Right lobe of liver (tissue), 6 donors: Measurements from ENCODE around the gene FOXD4L6. TPM values are rescaled to one million over a fixed set of nuclear protein-coding genes. Genes with fewer than 3 reads are reported as not detected.
"Not testable (repeated sequence)": the region's sequence is repeated elsewhere in the genome, so short reads cannot be mapped to it uniquely, and the experiment has no call there.

Experiments used
- ATAC-seq, 4 donors: fragments of 200-7000 bp; cut with Tn5 transposase; one replicate each; pipeline ENCODE4 v1.9.1; 2020; ENCODE audit warnings: mild to moderate bottlenecking in 4 of 4, moderate library complexity in 4 of 4
- DNase-seq, 3 donors: peaks; one replicate each; pipeline ENCODE4 v3.0.0-alpha.2; 2020
- H3K27ac ChIP-seq, 3 donors: fragments of 200-600 bp; one replicate each; pipeline ENCODE4 v1.8.0; 2022
- H3K27me3 ChIP-seq, 2 donors: fragments of 200-600 bp; one replicate each; pipeline ENCODE4 v1.8.0; 2022
- H3K36me3 ChIP-seq, 4 donors: fragments of 200-600 bp; sonication (generic) in 1 of 4; one replicate each; pipeline versions ENCODE4 v1.5.1 to v1.8.0; 2017 to 2022; ENCODE audit warnings: control low read depth in 1 of 4
- H3K4me1 ChIP-seq, 4 donors: fragments of 200-600 bp; sonication (generic) in 1 of 4; one replicate each; pipeline versions ENCODE4 v1.5.1 to v1.8.0; 2017 to 2022; ENCODE audit warnings: control low read depth in 1 of 4
- H3K4me3 ChIP-seq, 3 donors: fragments of 200-600 bp; one replicate each; pipeline ENCODE4 v1.8.0; 2022
- H3K9me3 ChIP-seq, 4 donors: fragments of 200-600 bp; sonication (generic) in 1 of 4; one replicate each; pipeline versions ENCODE4 v1.5.1 to v1.8.0; 2017 to 2022; ENCODE audit warnings: control low read depth in 1 of 4
- WGBS: methylation state at CpG from one replicate; pipeline ENCODE4 v1.1.6; 2018; ENCODE audit warnings: low coverage, low lambda C conversion rate; ENCODE audit not compliant: insufficient coverage; ENCODE audit errors: missing lambda C conversion rate; 5-methylcytosine and 5-hydroxymethylcytosine counted together
- intact Hi-C, 2 donors: fragments of 100-400 bp; cut with DNase I; formaldehyde crosslinking; loops; one replicate each; pipeline versions ENCODE4 v1.11.2 to v1.14.1; 2022
- total RNA-seq, 6 experiments: library from RNA; depleted of rRNA in 2 of 6; stranded (reverse); fragments of >200 nt in 2 of 6; fragmentation: NEBNext Ultra II Directional in 3 of 6; extraction: Animal tissue kit (Norgen Biotek cat#: 25700) in 3 of 6; gene quantifications; one replicate each; pipeline versions ENCODE4 v1.1.0 to v1.2.4, GENCODE V29; 2016 to 2023
- TF ChIP-seq, protein P1 (sequence below), 4 donors: fragments of 200-600 bp in 3 of 4; fragments of 450-650 bp in 1 of 4; IDR thresholded peaks; one replicate each; pipeline versions ENCODE4 v1.5.1 to v1.8.0; 2016 to 2022; ENCODE audit warnings: antibody characterized with exemption in 4 of 4, mild to moderate bottlenecking in 2 of 4
- donor health status: DM: no; HTN: yes; CAD: no.
- donor health status: DM: no; HTN: no; CAD: no.
- donor health status: DM: no; HTN: no; CAD: no.
- donor health status: DM: no; HTN: yes; CAD: no.
- donor health status: DM: no; HTN: yes; CAD: no.

FOXD4L6 gene
- total RNA-seq, 6 experiments from 2014 or later: not detected

DNA sequence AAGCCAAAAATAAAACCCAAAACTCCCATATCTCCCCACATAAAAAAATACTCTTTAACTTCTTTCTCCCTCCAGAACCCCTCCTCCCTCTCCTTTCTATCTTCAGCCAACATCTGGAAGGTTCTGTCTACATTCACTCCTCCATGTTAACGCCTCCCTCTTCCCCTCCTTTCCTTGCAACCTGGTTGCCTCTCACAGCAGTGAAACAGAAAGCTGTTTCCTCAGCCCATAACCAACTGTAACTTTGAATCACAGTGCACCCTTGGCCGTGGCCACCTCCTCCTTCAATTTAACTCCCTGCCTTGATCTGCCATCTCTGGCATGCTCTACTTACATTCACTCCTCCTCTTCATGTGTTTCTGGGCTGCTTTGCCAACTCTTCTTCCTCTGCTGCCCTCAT lies 33.4 kb downstream of the FOXD4L6 start:
- WGBS: 35% methylated on average over 2 of the region's 2 CpGs
- H3K4me3 ChIP-seq, H3K9me3 ChIP-seq, intact Hi-C loops, DNase-seq, H3K4me1 ChIP-seq, H3K27me3 ChIP-seq, H3K36me3 ChIP-seq, H3K27ac ChIP-seq: not testable (repeated sequence)
- peak in 1 of 4 donors; percentile 29 for ATAC-seq

GRCh38 chr9:41094010-41094773 lies 34.3 kb downstream of the FOXD4L6 start:
- ATAC-seq, H3K4me3 ChIP-seq, H3K36me3 ChIP-seq, intact Hi-C loops, H3K9me3 ChIP-seq, H3K27me3 ChIP-seq, H3K27ac ChIP-seq, H3K4me1 ChIP-seq, DNase-seq: not testable (repeated sequence)
- 52% methylated on average over 5 of the region's 9 CpGs for WGBS

DNA sequence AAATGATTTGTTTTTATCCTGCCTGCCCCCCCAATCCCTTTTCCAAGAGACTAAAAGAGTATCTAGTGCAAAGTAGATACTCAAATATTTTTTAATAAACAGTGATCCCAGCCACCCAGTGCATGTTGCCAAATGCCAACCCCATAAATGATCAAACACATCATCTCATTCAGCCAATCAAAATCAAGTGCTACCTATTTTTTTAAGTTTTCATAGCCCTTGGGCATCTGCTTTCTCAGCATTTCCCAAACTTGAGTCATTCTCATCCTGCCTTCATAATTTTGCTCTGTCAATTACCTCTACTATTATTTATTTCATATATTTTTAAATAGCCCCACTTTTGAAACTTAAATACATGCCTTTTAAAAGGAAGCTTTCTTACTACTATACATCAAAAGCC lies 37.6 kb downstream of the FOXD4L6 start:
- H3K36me3 ChIP-seq, intact Hi-C loops, H3K4me1 ChIP-seq, H3K4me3 ChIP-seq, ATAC-seq, H3K27me3 ChIP-seq, DNase-seq, H3K9me3 ChIP-seq, H3K27ac ChIP-seq: not testable (repeated sequence)

DNA sequence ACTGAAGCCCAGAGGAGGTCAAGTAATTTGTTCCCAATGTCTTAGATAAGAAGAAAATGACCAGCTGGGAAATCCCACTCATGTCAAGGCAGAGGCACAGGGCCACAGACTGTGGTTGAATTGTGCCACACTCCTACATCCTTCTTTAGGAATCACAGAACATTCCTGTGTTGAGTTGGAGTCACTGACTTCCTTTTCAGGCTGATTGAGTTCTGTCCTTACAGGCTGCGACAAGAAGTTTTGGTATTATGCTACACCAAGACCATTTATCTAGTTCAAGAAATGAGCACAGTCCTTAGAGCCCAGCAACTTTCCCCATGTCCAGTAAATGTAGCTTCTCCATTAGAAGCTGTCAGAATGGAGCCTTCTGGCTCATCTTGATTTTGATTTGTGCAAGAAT lies 38.1 kb downstream of the FOXD4L6 start:
- H3K27me3 ChIP-seq, ATAC-seq, intact Hi-C loops: not testable (repeated sequence)

DNA sequence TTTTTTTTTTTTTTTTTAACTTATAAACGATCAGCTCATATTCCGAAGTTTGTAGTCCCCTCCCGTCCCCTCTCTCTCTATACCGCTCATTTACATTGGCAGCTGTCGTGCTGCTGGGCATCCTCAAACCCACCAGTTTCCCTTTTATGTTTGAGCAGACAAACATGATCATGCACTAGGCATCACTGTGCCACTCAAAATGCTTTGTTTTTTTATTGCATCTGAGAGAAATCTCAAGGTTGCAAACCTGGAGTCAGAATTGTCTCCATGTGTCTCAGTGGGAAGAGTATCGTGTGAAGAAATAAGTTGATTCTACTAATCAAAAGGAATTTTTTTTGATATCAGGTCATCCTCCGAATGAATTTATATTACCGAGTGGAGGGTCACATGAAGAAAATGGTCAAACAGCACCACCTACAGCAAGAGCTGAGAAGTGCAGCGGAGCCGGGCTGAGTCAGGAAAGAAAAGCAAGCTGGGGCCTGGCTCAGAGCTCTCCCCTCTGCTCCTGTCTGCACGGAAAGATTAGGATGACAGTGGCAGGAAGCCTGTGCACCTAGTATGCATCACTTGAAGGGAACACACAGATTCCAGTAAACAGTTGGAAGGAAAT lies 39.9 kb downstream of the FOXD4L6 start:
- ATAC-seq: peak; percentile 93 to 98 (median 94)
- intact Hi-C loops: not testable (repeated sequence)

More for the DNA sequence above, 38.1 kb downstream of the FOXD4L6 start:
- DNase-seq, H3K4me3 ChIP-seq, H3K9me3 ChIP-seq, H3K4me1 ChIP-seq, H3K27ac ChIP-seq, H3K36me3 ChIP-seq: not testable (repeated sequence)
- WGBS: 23% methylated on average over 1 of the region's 1 CpG

GRCh38 chr9:41087929-41088328 lies 40.6 kb downstream of the FOXD4L6 start:
- H3K36me3 ChIP-seq, H3K4me3 ChIP-seq, H3K4me1 ChIP-seq, ATAC-seq, H3K9me3 ChIP-seq, DNase-seq, intact Hi-C loops, H3K27me3 ChIP-seq, H3K27ac ChIP-seq: not testable (repeated sequence)
- WGBS: 59% methylated on average over 5 of the region's 5 CpGs

More for the DNA sequence above, 39.9 kb downstream of the FOXD4L6 start:
- not testable (repeated sequence) for H3K4me1 ChIP-seq, DNase-seq, H3K36me3 ChIP-seq, H3K9me3 ChIP-seq, H3K27ac ChIP-seq, H3K27me3 ChIP-seq, H3K4me3 ChIP-seq
- TF ChIP-seq, protein P1, sequence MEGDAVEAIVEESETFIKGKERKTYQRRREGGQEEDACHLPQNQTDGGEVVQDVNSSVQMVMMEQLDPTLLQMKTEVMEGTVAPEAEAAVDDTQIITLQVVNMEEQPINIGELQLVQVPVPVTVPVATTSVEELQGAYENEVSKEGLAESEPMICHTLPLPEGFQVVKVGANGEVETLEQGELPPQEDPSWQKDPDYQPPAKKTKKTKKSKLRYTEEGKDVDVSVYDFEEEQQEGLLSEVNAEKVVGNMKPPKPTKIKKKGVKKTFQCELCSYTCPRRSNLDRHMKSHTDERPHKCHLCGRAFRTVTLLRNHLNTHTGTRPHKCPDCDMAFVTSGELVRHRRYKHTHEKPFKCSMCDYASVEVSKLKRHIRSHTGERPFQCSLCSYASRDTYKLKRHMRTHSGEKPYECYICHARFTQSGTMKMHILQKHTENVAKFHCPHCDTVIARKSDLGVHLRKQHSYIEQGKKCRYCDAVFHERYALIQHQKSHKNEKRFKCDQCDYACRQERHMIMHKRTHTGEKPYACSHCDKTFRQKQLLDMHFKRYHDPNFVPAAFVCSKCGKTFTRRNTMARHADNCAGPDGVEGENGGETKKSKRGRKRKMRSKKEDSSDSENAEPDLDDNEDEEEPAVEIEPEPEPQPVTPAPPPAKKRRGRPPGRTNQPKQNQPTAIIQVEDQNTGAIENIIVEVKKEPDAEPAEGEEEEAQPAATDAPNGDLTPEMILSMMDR (IDR thresholded peaks at IDR 0.05): peak; percentile 6 to 45 (median 40)
- WGBS: 6% methylated on average over 9 of the region's 11 CpGs

GRCh38 chr9:41087157-41087780 lies 41.2 kb downstream of the FOXD4L6 start:
- DNase-seq, H3K4me1 ChIP-seq, H3K27me3 ChIP-seq, H3K36me3 ChIP-seq, ATAC-seq, H3K9me3 ChIP-seq, H3K27ac ChIP-seq, intact Hi-C loops, H3K4me3 ChIP-seq: not testable (repeated sequence)
- 45% methylated on average over 4 of the region's 5 CpGs for WGBS

GRCh38 chr9:41086685-41087084 lies 41.8 kb downstream of the FOXD4L6 start:
- 13% methylated on average over 1 of the region's 1 CpG for WGBS
- H3K4me3 ChIP-seq, intact Hi-C loops, ATAC-seq, H3K36me3 ChIP-seq, H3K27ac ChIP-seq, H3K9me3 ChIP-seq, H3K4me1 ChIP-seq, DNase-seq, H3K27me3 ChIP-seq: not testable (repeated sequence)

- DNase-seq, H3K4me3 ChIP-seq, intact Hi-C loops, H3K27me3 ChIP-seq, ATAC-seq, H3K4me1 ChIP-seq, H3K36me3 ChIP-seq, H3K9me3 ChIP-seq, H3K27ac ChIP-seq: not testable (repeated sequence)
- WGBS: 37% methylated on average over 3 of the region's 3 CpGs
Measured at GRCh38 chr9:41086215-41086614, 42.3 kb downstream of the FOXD4L6 start.

DNA sequence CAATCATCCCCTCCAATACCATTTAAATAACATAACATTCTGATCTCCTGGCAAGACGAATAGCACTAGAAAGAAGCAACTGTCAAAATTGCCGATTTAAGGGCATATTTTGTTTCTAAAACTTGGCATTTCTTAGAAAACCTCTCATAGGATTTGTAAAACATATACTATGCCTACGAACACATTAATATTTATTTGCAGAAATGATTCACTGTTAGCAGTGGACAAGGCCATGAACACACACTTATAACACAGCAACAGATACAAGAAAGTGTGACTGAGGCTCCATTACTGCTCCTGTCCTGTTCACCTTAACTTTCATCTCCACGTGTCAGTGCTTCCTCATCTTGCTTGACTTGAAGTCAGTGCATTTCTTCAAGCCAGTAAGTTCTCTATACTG lies 46.1 kb downstream of the FOXD4L6 start:
- H3K9me3 ChIP-seq, ATAC-seq, H3K36me3 ChIP-seq, DNase-seq, H3K4me1 ChIP-seq, intact Hi-C loops, H3K27me3 ChIP-seq, H3K4me3 ChIP-seq, H3K27ac ChIP-seq: not testable (repeated sequence)
- 25% methylated on average over 4 of the region's 4 CpGs for WGBS
